Cortex of kidney (tissue), 1 donor: ENCODE results near the gene TNFSF9.

Experiments used
- DNase-seq: peaks from one replicate; lab custom pipeline; 2025; lab: John Stamatoyannopoulos, UW

Gene TNFSF9

GRCh38 chr19:6530386-6531162, at the start of gene TNFSF9:
TNFSF9 (plus strand) TSS chr19:6531026; CDS start chr19:6531037, 11 bp downstream.
- no peak for DNase-seq

DNA sequence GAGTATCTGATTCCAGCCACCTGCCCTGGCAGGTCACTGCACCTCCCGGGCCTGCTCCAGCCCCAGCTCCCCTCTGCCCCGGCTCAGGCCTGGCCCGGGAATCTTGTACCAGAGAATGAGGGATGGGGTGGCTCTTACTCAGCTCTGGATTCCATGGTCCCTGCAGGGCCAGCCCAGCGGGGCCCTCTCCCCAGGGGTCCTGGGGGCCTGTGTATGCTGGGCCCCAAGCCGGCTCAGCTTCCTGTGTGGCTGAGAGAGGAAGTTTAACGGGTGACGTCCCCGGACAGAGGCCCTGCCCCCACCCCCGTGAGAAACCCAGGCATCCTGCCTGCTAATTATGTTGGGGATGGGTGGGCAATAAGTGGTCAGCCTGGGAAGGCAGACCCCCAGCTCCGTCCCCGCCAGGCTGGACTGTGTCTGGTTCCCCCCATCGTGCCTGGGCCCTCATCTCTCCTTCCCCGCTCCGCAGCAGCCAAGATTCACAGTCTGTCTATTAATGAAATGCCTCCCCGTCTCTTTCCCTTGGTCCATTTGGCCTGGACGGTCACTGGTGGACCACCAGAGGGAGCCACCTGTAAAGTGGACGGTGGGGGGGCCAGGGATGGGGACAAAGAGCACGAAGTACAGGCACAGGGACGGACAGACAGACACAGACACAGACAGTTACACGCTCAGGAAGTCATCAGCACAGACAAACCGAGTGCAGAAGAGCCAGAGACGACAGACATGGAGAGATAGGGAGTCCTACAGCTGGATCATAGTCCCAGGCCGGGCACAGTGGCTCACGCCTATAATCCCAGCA, 49.1 kb upstream of the TNFSF9 start, which contains the start of gene DENND1C:
Gene DENND1C (minus strand): TSS at position 247 of the 802 bp plus-strand sequence. CDS start 92 bp downstream, at position 155.
- no peak for DNase-seq

DNA sequence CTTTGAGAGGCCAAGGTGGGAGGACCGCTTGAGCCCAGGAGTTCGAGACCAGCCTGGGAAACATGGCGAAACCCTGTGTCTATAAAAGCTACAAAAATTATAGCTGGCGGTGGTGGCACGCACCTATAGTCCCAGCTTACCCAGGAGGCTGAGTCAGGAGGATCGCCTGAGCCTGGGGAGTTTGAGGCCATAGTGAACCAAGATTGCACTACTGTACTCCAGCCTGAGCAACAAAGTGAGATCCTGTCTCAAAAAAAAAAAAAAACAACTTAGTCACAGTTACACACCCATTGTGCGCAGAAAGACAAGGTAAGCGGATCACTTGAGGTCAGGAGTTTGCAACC, 48.5 kb upstream of the TNFSF9 start:
- DNase-seq: no peak

- DNase-seq: no peak
Observed at GRCh38 chr19:6483235-6483634, 47.6 kb upstream of the TNFSF9 start.

DNA sequence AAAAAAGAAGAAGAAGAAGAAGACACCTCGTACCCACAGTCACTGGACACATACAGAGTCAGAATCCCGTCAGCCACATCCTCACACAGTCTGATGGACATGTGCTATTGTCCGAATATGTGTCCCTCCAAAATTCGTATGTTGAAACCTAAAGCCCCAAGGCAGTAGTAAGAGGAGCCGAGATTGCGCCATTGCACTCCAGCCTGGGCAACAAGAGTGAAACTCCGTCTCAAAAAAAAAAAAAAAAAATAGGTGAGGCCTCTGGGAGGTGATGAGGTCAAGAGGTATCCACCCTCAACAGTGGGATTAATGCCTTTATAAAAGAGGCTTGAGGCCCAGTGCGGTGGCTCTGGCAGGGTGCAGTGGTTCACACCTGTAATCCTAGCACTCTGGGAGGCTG, 46.6 kb upstream of the TNFSF9 start:
- no peak for DNase-seq

GRCh38 chr19:6484831-6485230, 46.0 kb upstream of the TNFSF9 start:
- DNase-seq: no peak

- DNase-seq: no peak
Observed at GRCh38 chr19:6489278-6490061, 41.4 kb upstream of the TNFSF9 start.

DNA sequence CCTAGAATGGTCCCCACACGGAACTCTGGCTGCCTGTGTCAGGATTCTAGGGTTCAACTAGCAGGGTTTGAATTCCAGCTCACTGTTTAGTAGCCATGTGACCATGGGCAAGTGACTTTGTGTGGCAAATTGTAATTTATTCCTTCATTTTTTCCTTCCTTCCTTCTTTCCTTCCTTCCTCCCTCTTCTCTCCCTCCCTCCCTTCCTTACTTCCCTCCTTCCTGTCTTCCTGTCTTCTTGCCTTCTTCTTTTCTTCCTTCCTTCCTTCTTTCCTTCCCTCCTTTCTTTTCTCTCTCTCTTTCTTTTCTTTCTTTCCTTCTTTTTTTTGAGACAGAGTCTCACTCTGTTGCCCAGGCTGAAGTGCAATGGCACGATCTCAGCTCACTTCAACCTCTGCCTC, 40.7 kb upstream of the TNFSF9 start:
- no peak for DNase-seq

- DNase-seq: no peak
Observed at GRCh38 chr19:6491802-6492592, 38.8 kb upstream of the TNFSF9 start.

GRCh38 chr19:6494438-6495036, 36.3 kb upstream of the TNFSF9 start:
- DNase-seq: no peak

DNA sequence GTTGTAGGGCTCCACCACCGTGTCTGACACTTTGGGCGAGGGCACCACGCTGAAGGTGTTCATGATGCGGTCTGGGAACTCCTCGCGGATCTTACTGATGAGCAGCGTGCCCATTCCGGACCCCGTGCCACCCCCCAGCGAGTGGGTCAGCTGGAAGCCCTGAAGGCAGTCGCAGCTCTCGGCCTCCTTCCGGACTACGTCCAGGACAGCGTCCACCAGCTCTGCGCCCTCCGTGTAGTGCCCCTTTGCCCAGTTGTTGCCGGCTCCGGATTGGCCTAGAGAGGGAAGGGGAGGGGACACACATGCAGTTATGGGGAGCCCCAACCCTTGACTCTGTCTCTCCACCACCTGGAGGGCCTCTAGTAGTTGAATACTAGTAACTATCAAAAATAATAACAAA, 34.9 kb upstream of the TNFSF9 start:
- DNase-seq: no peak

DNA sequence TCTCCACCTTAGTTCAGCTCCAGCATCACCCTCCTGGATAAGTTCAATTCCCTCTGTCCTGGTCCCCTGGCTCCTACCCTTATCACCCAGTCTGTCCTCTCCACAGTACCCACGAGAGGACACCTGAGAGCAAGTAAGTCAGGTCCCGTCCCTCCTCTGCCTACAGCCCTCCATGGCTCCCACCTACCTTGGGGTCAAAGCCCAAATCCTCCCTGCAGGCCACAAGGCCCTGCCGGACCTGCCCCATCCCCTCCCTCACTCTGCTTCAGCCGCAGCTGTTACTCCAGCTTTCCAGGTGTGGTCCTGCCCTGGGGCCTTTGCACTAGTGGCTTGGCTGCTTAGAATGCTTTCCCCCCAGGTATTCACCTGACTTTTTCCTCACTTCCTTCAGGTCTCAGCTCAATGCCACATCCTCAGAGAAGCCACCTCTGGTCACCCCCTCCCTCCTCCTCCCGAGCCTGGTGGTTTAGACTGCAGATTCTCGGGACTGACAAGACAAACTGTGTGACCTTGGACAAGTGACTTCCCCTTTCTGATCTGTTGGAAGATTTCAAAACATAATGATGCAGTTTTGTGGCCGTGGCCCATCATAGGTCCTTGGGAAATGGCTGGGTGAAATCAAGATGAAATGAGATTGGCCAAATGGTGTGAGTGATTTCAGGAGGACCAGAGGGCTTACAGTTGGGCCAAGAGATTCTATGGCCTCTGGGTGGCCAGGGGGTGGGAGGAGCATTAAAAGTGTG, 32.4 kb upstream of the TNFSF9 start:
- DNase-seq: no peak

- no peak for DNase-seq
Observed at GRCh38 chr19:6499052-6499790, 31.6 kb upstream of the TNFSF9 start.

DNA sequence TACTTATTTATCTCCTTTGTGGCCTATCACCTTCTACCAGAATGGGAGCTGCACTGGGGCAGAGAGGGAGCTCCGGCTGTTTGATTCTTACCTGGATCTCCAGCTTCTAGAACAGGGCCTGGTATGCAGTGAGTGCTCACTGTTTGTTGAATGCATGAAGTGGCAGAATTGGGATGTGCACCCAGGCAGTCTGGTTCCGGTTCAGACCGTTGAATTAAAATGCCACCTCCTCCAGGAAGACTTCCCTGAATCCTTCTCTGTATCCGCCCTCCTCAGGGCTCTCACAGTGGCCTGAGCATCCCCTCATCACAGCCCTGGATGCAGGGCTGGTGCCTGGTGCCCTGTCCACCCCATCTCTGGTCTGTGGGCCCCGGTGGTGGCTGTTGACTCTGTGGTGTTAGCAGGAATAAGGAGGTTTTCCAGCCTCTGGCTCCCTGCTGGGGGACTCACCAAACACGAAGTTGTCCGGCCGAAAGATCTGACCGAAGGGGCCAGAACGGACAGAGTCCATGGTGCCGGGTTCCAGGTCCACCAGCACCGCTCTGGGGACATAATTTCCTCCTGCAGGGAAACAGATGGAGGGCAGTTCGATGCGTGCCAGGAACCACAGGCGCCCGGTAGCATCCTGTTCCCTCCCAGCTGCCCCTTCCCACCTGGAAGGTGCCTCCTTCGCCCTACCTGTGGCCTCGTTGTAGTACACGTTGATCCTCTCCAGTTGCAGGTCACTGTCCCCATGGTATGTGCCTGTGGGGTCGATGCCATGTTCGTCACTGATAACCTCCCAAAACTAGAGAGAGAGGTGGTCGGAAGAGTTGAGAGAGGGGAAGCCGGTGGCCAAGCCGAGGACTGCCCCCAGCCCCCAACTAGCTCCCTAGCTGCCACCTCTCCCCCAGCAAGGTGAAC, 29.7 kb upstream of the TNFSF9 start:
- DNase-seq: no peak

DNA sequence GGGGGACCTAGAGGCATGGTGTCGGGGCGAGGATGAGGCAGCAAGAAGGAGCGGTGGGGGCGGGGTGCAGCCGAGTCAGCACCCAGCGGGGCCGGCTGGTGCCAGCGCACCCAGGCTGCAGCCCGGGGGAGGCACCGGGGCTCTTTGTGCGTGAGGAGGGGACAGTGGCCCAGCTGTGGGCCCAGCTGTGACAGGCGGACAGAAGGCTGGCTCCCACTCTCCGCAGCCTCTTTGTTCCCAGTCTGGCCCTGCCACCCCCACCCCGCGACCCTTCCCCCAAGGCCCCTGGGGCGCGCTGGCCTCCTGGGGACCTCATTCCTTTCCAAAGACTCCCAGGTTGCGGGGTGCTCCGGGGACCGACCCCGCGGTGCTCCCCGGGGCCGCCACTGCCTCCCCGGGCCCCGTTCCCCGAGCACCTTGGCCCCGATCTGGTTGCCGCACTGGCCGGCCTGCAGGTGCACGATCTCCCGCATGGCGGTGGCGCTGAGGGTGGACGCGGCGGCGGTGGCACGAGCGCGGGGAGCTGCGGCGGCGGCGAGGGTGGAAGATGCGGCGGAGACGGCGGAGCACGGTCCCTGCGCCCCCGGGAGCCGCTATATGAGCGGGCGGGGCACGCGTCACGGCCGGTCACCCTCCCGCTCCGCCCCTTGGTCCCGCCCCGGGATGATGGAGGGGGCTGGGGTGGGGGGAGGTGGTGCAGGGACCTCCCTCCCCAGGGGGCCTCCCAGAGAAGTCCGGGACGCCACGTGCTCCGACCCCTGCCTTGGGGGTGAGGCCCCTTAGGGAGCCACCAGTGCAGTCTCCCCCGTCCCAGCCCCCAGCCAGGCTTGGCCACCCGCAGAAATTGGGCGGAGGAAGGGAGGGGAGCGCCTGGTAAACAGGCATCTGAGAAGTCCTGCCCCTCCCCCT, 28.8 kb upstream of the TNFSF9 start, which contains the start of gene TUBB4A:
Gene TUBB4A (minus strand): TSS at position 570 of the 909 bp plus-strand sequence. CDS start 97 bp downstream, at position 473.
- no peak for DNase-seq

- DNase-seq: no peak
Observed at GRCh38 chr19:6503407-6504201, 27.2 kb upstream of the TNFSF9 start.
